Measurements from ENCODE around the gene SNX5.

SNX5 gene

GRCh38 chr20:17946040-17946439 is 22.6 kb downstream of the SNX5 start:
- Histone ChIP-seq H3K36me3 (ENCODE audit: insufficient read depth, low read length) (peaks cover 67% of the 10 kb centered on the region), H3K4me1 (ENCODE audit: insufficient read depth, low read length) (no peaks in the 10 kb centered on the region; the same call in 1 of the 2 replicates), H3K9me3 (ENCODE audit: control insufficient read depth, insufficient read depth, low read length) (no peaks in the 10 kb centered on the region), H3K9ac (ENCODE audit: low read depth, low read length) (no peak overlapping the region)

GRCh38 chr20:17944854-17945474 is 23.6 kb downstream of the SNX5 start:
- Histone ChIP-seq H3K9me3 (ENCODE audit: control insufficient read depth, insufficient read depth, low read length) (no peaks in the 10 kb centered on the region), H3K36me3 (ENCODE audit: insufficient read depth, low read length) (peaks cover 59% of the 10 kb centered on the region), H3K9ac (ENCODE audit: low read depth, low read length) (no peak overlapping the region), H3K4me1 (ENCODE audit: insufficient read depth, low read length) (peaks cover 5% of the 10 kb centered on the region)

GRCh38 chr20:17943343-17943742 is 25.3 kb downstream of the SNX5 start:
- no peak overlapping the region for H3K9ac ChIP-seq (ENCODE audit: low read depth, low read length)
- H3K4me1 ChIP-seq (ENCODE audit: insufficient read depth, low read length): peaks cover 16% of the 10 kb centered on the region
- H3K36me3 ChIP-seq (ENCODE audit: insufficient read depth, low read length): peaks cover 43% of the 10 kb centered on the region
- no peaks in the 10 kb centered on the region for H3K9me3 ChIP-seq (ENCODE audit: control insufficient read depth, insufficient read depth, low read length)

- H3K36me3 ChIP-seq (ENCODE audit: insufficient read depth, low read length): peaks cover 36% of the 10 kb centered on the region
- H3K9ac ChIP-seq (ENCODE audit: low read depth, low read length): no peak overlapping the region
- H3K9me3 ChIP-seq (ENCODE audit: control insufficient read depth, insufficient read depth, low read length): no peaks in the 10 kb centered on the region
- peaks cover 24% of the 10 kb centered on the region for H3K4me1 ChIP-seq (ENCODE audit: insufficient read depth, low read length)
Measured at GRCh38 chr20:17941826-17942196, 26.8 kb downstream of the SNX5 start.

- Histone ChIP-seq H3K9me3 (ENCODE audit: control insufficient read depth, insufficient read depth, low read length) (no peaks in the 10 kb centered on the region), H3K36me3 (ENCODE audit: insufficient read depth, low read length) (peaks cover 30% of the 10 kb centered on the region), H3K4me1 (ENCODE audit: insufficient read depth, low read length) (peaks cover 28% of the 10 kb centered on the region), H3K9ac (ENCODE audit: low read depth, low read length) (no peak overlapping the region)
Measured at GRCh38 chr20:17941087-17941825, 27.3 kb downstream of the SNX5 start.

GRCh38 chr20:17940224-17940971 is 28.2 kb downstream of the SNX5 start:
- Histone ChIP-seq H3K9me3 (ENCODE audit: control insufficient read depth, insufficient read depth, low read length) (no peaks in the 10 kb centered on the region), H3K4me1 (ENCODE audit: insufficient read depth, low read length) (peaks cover 31% of the 10 kb centered on the region), H3K9ac (ENCODE audit: low read depth, low read length) (no peak overlapping the region), H3K36me3 (ENCODE audit: insufficient read depth, low read length) (peaks cover 22% of the 10 kb centered on the region)

GRCh38 chr20:17939622-17940223 is 28.9 kb downstream of the SNX5 start:
- peaks cover 31% of the 10 kb centered on the region for H3K4me1 ChIP-seq (ENCODE audit: insufficient read depth, low read length)
- H3K36me3 ChIP-seq (ENCODE audit: insufficient read depth, low read length): peaks cover 19% of the 10 kb centered on the region
- no peaks in the 10 kb centered on the region for H3K9me3 ChIP-seq (ENCODE audit: control insufficient read depth, insufficient read depth, low read length)
- H3K9ac ChIP-seq (ENCODE audit: low read depth, low read length): no peak overlapping the region

- Histone ChIP-seq H3K36me3 (ENCODE audit: insufficient read depth, low read length) (peaks cover 15% of the 10 kb centered on the region), H3K9ac (ENCODE audit: low read depth, low read length) (no peak overlapping the region), H3K4me1 (ENCODE audit: insufficient read depth, low read length) (peaks cover 36% of the 10 kb centered on the region), H3K9me3 (ENCODE audit: control insufficient read depth, insufficient read depth, low read length) (no peaks in the 10 kb centered on the region)
Measured at GRCh38 chr20:17938871-17939619, 29.5 kb downstream of the SNX5 start.

GRCh38 chr20:17936761-17937732 is 31.5 kb downstream of the SNX5 start:
- Histone ChIP-seq H3K9me3 (ENCODE audit: control insufficient read depth, insufficient read depth, low read length) (no peaks in the 10 kb centered on the region), H3K9ac (ENCODE audit: low read depth, low read length) (no peak overlapping the region)

GRCh38 chr20:17936286-17936760 is 32.3 kb downstream of the SNX5 start:
- H3K9me3 ChIP-seq (ENCODE audit: control insufficient read depth, insufficient read depth, low read length): no peaks in the 10 kb centered on the region
- H3K9ac ChIP-seq (ENCODE audit: low read depth, low read length): no peak overlapping the region
- H3K4me1 ChIP-seq (ENCODE audit: insufficient read depth, low read length): peaks cover 38% of the 10 kb centered on the region
- 0 out of 2 replicates have a peak, but pooled peaks cover 5% of the 10 kb centered on the region for H3K36me3 ChIP-seq (ENCODE audit: insufficient read depth, low read length)

More at GRCh38 chr20:17936761-17937732, 31.5 kb downstream of the SNX5 start:
- Histone ChIP-seq H3K4me1 (ENCODE audit: insufficient read depth, low read length) (peaks cover 38% of the 10 kb centered on the region), H3K36me3 (ENCODE audit: insufficient read depth, low read length) (0 out of 2 replicates have a peak, but pooled peaks cover 5% of the 10 kb centered on the region)

GRCh38 chr20:17935761-17936160 is 32.8 kb downstream of the SNX5 start:
- H3K9ac ChIP-seq (ENCODE audit: low read depth, low read length): no peak overlapping the region
- peaks cover 38% of the 10 kb centered on the region for H3K4me1 ChIP-seq (ENCODE audit: insufficient read depth, low read length)
- no peaks in the 10 kb centered on the region for H3K9me3 ChIP-seq (ENCODE audit: control insufficient read depth, insufficient read depth, low read length)
- H3K36me3 ChIP-seq (ENCODE audit: insufficient read depth, low read length): no peaks in the 10 kb centered on the region

GRCh38 chr20:17935186-17935585 is 33.4 kb downstream of the SNX5 start:
- peaks cover 36% of the 10 kb centered on the region for H3K4me1 ChIP-seq (ENCODE audit: insufficient read depth, low read length)
- H3K9ac ChIP-seq (ENCODE audit: low read depth, low read length): no peak overlapping the region
- H3K9me3 ChIP-seq (ENCODE audit: control insufficient read depth, insufficient read depth, low read length): no peaks in the 10 kb centered on the region
- no peaks in the 10 kb centered on the region for H3K36me3 ChIP-seq (ENCODE audit: insufficient read depth, low read length)
